Stimulated activated CD8-positive, alpha-beta memory T cell treated with anti-CD3 and anti-CD28 coated beads, Interleukin-7, amount 100 ng/mL, for 48 hours (primary cell): Measurements from ENCODE around the gene FAM181A.

ENCODE experiments used
- DNase-seq, 2 donors: peaks; one replicate each; pipeline ENCODE4 v3.0.0-alpha.2; 2020; ENCODE audit warnings: low read depth in 1 of 2; ENCODE audit errors: extremely low read depth in 1 of 2

Gene FAM181A

DNA sequence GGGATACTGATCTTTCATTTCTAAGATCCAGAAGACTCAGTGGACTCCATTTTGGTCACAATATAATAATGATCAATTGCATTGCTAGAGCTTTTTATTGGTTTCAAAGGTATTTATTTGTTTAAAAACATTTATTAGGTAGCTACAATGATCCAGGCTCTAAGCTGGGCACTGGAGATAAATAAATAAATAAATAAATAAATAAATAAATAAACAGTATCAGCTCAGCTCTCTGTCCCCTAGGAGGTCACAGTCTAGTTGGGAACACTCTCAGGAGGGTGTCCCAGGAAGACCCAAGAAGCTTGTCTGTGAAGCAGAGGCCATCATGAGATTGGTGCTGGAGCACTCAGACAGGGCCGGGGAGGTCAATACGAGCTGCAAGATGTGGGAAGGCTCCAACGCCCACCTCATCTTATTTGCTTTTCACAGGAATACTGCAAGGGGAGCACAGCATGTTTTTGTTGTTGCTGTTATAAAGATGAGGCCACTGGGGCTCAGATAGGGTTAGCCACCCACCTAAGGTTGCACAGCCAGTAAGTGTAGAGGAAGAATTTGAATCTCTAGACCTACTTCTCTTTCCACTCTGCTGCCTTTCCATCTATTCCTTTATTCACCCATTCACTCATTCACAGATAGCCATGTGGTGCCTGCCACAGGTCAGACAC lies 33.8 kb downstream of the FAM181A start:
- no peak for DNase-seq

- no peak for DNase-seq
Observed at GRCh38 chr14:93961620-93962019, 34.5 kb downstream of the FAM181A start.

DNA sequence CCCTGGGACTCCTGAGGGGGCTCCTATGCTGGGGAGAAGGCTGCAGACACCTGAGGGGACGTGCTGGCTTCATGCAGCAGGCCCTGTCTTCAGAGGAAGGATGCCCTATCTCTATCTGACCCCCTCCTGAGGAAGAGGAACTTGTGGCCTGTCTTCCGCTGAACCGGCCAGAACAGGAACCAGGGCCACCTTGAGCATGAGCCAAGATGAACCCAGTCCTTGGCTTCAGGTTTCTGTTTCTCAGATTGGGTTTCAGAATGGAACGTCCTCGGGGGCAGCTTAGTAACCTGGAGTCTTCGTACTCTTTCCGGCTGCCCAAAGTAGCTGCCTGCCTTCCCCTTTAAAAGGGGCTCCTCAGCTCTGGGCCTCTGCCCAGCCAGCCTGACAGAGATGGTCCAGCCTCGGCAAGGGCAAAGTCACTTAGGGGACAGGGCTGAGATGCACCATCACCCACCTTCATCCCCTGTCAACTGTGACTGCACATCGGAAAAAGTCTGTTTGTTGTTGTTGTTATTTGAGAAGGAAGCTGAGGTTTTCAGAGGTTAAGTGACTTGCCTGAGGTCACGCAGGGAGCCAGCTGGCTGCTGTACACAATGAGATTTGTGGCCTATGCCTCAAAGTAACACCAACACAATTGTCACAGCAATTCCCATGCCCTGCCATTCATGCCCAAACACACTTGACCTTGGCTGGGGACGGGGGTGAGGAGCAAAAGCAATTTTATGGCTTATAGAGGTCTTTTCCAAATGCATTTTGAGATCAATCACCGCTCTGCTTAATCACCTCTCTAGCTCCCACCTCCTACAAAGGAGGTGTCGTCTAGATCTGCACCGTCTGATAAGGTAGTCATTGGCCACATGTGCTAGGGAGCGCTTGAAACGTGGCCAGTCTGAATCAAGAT lies 35.8 kb downstream of the FAM181A start:
- DNase-seq: peak in 1 of 2 donors; percentile 53

DNA sequence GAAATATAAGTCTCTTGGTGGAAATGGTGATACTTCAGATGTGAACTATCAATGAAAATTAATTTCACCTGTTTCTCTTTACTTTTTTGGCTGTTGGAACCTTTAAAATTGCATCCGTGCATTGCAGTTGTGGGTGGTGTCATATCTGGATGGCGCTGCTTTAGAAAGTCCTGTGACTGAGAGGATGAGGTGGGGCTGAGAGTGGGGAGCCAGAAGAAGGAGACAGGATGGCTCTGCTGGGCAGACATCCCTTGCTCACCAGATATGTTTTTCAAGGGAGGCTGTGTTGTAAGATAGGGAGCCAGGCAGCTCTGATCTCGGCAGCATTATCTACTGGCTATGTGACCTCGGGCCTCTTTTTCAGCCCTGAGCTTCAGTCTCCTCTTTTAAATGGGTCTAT lies 36.5 kb downstream of the FAM181A start:
- DNase-seq: no peak

DNA sequence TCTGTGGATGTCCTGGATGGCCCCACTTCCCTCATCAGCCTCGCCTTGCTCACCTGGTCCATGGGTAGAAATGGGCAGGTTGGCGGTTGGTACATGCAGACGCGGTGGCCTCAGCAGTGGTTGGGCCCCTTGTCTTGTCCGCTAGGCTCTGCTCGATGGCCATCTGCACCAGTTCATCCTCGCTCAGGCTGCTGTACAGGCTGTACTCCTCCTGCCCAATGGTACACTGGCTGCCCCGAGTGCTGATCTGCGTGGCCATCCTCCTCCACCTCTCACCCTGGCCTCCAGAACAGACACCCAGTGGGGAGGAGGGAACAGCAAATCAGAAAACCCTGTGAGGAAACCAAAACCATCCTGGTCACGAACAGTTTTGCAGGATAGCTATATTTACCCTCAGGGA lies 37.1 kb downstream of the FAM181A start:
- DNase-seq: no peak

DNA sequence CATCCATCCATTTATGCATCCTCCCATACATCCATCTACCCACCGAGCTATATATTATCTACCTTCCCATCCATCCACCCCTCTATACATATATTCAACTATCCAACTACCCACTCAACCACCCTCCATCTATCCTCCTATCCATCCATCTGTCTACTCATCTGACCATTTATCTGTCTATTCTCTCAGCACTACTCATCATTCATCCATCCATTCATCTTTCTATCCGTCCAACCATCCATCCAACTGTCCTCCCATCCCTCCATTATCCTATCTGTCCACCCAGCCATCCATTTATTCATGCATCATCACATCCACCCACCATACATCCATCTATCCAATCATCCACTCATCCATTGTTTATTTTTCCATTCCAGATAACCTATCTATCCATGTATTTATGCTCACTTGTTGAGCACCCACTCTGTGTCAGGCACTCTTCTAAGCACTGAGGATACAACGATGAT lies 37.7 kb downstream of the FAM181A start:
- DNase-seq: no peak

DNA sequence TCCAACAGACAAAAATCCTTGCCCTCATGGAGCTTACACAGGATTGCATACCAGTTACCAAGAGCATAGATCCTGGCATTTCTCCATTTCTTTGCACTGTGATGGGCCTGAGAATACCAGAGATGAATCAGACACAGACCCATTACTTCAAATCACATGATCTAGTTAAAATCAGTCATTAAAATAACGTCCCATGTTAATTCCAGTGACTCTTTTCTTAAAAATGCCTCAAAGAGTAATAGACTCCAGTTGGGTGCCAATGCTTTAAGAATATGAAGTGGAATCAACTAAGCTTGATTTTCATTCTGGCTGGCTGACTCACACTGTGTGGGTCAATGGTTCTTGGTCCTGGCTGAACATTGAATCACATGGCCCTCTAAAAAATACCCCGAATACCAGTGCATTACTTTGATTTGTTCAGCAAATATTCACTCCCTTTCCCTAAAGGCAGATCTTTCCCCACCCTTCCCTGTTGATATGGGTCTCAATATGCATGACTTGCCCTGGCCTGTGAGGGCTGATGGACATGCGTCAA lies 38.2 kb downstream of the FAM181A start:
- no peak for DNase-seq

DNA sequence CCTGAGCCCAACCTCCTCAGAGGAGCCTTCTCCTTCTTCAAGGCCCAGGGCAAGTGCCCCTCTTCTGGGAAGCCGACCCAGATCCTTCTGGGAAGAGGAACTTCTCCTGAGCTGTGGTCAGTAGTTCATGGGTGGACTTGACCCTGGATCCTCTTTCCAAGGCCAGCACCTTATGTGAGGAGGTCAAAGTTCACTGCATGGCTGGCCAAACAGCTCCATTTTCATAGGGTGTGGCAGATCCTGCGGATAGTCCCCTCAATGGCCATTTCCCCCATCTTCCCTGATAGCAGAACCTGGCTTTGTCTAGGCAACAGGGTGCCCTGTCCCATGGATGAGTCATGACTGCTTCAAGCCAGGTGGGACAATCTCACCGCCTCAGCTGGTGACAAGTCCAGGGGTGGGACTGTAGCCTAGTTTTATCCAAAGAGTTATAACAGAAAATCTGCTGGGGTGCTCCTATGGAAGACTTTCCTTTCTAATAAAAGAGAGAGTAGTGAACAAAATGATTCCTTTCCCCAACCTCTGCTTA lies 38.9 kb downstream of the FAM181A start:
- DNase-seq: no peak

GRCh38 chr14:93967637-93968250 lies 40.6 kb downstream of the FAM181A start:
- DNase-seq: no peak

DNA sequence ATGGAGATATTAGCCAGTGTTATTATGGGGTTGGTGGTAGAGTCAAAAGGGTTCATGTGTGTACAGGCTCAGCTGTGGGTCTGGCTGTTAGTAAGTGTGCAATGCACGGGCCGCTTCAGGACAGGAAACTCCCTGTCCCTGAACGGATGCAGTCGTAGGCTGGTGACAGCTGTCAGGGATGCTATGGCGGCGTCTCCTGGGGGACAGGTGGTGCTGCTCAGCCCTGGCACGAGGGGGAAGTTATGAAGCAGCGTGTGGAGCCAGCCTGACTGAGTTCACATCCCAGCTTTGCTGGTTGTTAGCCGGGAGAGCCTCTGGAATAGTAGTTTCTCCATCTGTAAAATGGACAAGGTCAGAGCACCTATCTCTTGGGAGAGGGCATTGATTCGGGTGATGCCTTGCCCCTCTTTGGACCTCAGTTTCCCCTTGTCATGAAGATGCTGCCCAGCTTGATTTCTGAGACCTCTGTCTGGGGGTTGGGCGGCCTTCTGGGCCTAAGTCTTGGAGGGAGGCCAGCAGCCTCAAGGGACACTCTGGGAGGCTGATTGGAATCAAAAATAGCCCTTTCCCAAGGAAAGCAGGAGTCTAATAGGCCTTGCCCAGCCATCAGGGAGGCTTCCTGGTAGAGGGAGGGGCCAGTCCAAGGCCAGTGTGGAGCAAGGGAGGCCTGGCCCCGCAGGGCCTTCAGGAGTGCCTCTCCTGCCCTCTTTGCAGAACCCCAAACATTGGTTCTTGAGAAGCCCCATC lies 42.1 kb downstream of the FAM181A start:
- DNase-seq: no peak

- peak in 1 of 2 donors; percentile 51 for DNase-seq
Observed at GRCh38 chr14:93970585-93970964, 43.4 kb downstream of the FAM181A start.

GRCh38 chr14:93970965-93971634 lies 44.0 kb downstream of the FAM181A start:
- peak; percentile 52 to 66 for DNase-seq

GRCh38 chr14:93971635-93972027 lies 44.5 kb downstream of the FAM181A start:
- DNase-seq: no peak

- no peak for DNase-seq
Observed at GRCh38 chr14:93972618-93973205, 45.6 kb downstream of the FAM181A start.

DNA sequence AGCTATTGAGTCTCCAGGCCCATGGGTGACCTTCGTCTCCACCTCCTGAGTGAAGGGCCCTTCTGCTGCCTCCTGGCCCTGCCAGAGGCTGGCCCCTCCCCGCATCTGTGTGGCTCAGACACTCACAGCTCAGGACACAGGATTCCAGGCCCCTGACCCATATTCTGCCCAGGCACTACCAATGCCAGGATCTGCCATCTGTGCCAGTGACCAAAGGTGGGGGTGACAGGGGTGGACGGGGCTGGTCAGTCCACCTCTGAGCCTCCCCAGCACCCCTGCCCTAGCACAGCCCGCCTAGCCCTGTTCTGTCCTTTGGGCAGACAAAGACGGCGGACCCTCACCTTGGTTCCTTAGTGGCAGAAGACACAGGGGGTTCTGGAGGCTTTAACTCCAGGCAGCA lies 46.5 kb downstream of the FAM181A start:
- DNase-seq: no peak

DNA sequence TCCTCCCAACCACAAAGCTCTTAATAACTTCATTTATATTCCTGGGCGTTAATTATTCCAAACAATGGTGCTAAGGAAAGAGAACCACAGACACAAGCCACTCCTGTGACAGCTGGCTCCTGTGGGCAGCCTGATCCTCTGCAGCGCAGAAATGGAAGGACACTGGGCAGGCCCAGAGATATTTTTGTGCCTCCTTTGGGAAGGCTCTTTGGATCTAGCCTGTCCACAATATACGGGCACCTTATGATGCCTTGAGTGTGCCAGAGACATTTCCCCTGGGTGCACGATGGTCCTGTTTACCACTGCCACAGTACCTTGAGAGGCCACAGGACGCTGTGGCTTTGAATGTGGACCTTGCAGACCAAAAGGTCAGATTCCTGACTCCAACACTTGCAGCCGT lies 47.2 kb downstream of the FAM181A start:
- no peak for DNase-seq

GRCh38 chr14:93974833-93975232 lies 47.7 kb downstream of the FAM181A start:
- no peak for DNase-seq

GRCh38 chr14:93975791-93976476 lies 48.8 kb downstream of the FAM181A start:
- no peak for DNase-seq

- no peak for DNase-seq
Observed at GRCh38 chr14:93976477-93977057, 49.4 kb downstream of the FAM181A start, which contains the start of gene ASB2. ASB2 (minus strand) TSS chr14:93976570; CDS start chr14:93964539, 12,031 bp downstream.
